Measurements from ENCODE around the gene ERRFI1. TPM values are rescaled to one million over a fixed set of nuclear protein-coding genes. Genes with fewer than 3 reads are reported as not detected.
"Not testable (repeated sequence)": the region's sequence is repeated elsewhere in the genome, so short reads cannot be mapped to it uniquely, and the experiment has no call there.

Gene ERRFI1
- total RNA-seq (2014; rRNA removed; shearing (Covaris generic)): 143 and 169 TPM in 2 replicates
- 293 and 378 TPM in 2 replicates for polyA plus RNA-seq (2015; cell fraction: cytosol; rRNA removed)
- 266 and 294 TPM in 2 replicates for polyA plus RNA-seq (2015; cell fraction: nucleus; rRNA removed)

- peak; percentile 93 for DNase-seq (ENCODE audit: low read depth)
Observed at GRCh38 chr1:8026153-8026975, at the start of gene ERRFI1. Gene ERRFI1 (minus strand): TSS chr1:8026309. CDS start chr1:8015619, 10,690 bp downstream.

- DNase-seq (ENCODE audit: low read depth): no peak
Observed at GRCh38 chr1:8075511-8076051, 49.5 kb upstream of the ERRFI1 start.

GRCh38 chr1:8073112-8073855, 47.2 kb upstream of the ERRFI1 start:
- DNase-seq (ENCODE audit: low read depth): no peak

GRCh38 chr1:8070381-8070811, 44.3 kb upstream of the ERRFI1 start:
- no peak for DNase-seq (ENCODE audit: low read depth)

GRCh38 chr1:8069614-8070320, 43.7 kb upstream of the ERRFI1 start:
- not testable (repeated sequence) for DNase-seq (ENCODE audit: low read depth)

GRCh38 chr1:8065369-8065768, 39.3 kb upstream of the ERRFI1 start:
- DNase-seq (ENCODE audit: low read depth): no peak

GRCh38 chr1:8063298-8064036, 37.4 kb upstream of the ERRFI1 start:
- DNase-seq (ENCODE audit: low read depth): no peak

- no peak for DNase-seq (ENCODE audit: low read depth)
Observed at GRCh38 chr1:8062861-8063260, 36.8 kb upstream of the ERRFI1 start.

GRCh38 chr1:8061673-8062386, 35.7 kb upstream of the ERRFI1 start:
- peak; percentile 73 for DNase-seq (ENCODE audit: low read depth)

- peak; percentile 93 for DNase-seq (ENCODE audit: low read depth)
Observed at GRCh38 chr1:8061210-8061609, 35.1 kb upstream of the ERRFI1 start.

- peak; percentile 55 for DNase-seq (ENCODE audit: low read depth)
Observed at GRCh38 chr1:8059161-8059622, 33.1 kb upstream of the ERRFI1 start.

GRCh38 chr1:8057779-8058178, 31.7 kb upstream of the ERRFI1 start:
- DNase-seq (ENCODE audit: low read depth): not testable (repeated sequence)

GRCh38 chr1:8055973-8056372, 29.9 kb upstream of the ERRFI1 start:
- peak; percentile 89 for DNase-seq (ENCODE audit: low read depth)

GRCh38 chr1:8053878-8054567, 27.9 kb upstream of the ERRFI1 start:
- no peak for DNase-seq (ENCODE audit: low read depth)

- no peak for DNase-seq (ENCODE audit: low read depth)
Observed at GRCh38 chr1:8051650-8052049, 25.5 kb upstream of the ERRFI1 start.

- DNase-seq (ENCODE audit: low read depth): not testable (repeated sequence)
Observed at GRCh38 chr1:8049229-8049628, 23.1 kb upstream of the ERRFI1 start.

- peak; percentile 96 for DNase-seq (ENCODE audit: low read depth)
Observed at GRCh38 chr1:8047686-8048445, 21.8 kb upstream of the ERRFI1 start.

- peak; percentile 52 for DNase-seq (ENCODE audit: low read depth)
Observed at GRCh38 chr1:8047112-8047511, 21.0 kb upstream of the ERRFI1 start.

All from HT1080 (cell line).